Activated CD4-positive, alpha-beta T cell treated with anti-CD3 and anti-CD28 coated beads, Interleukin-2, amount 50 U/mL, for 48 hours (primary cell): ENCODE results near the gene ARID3B.

Experiments
- DNase-seq, 2 experiments: peaks; one replicate each; pipeline ENCODE4 v3.0.0-alpha.2; 2020

The ARID3B gene

GRCh38 chr15:74609938-74610301 lies 68.9 kb downstream of the ARID3B start:
- DNase-seq: no peak

GRCh38 chr15:74610302-74610951 lies 69.4 kb downstream of the ARID3B start:
- no peak for DNase-seq

GRCh38 chr15:74611341-74611740 lies 70.3 kb downstream of the ARID3B start:
- no peak for DNase-seq

- no peak for DNase-seq
These were observed 70.8 kb downstream of the ARID3B start for GRCh38 chr15:74611834-74612233.

GRCh38 chr15:74612677-74613076 lies 71.7 kb downstream of the ARID3B start:
- no peak for DNase-seq

- DNase-seq: no peak
These were observed 72.3 kb downstream of the ARID3B start for GRCh38 chr15:74613089-74613952.

- no peak for DNase-seq
These were observed 73.1 kb downstream of the ARID3B start for GRCh38 chr15:74613953-74614743.

- peak; percentile 85 to 88 for DNase-seq
These were observed 73.9 kb downstream of the ARID3B start for GRCh38 chr15:74614744-74615507.

- DNase-seq: peak; percentile 96
These were observed 74.7 kb downstream of the ARID3B start, which contains the start of gene CLK3 for GRCh38 chr15:74615508-74616365. Gene CLK3 (plus strand): TSS chr15:74615836. CDS start chr15:74619197, 3,361 bp downstream.

GRCh38 chr15:74616366-74616939 lies 75.4 kb downstream of the ARID3B start:
- peak; percentile 68 to 76 for DNase-seq

GRCh38 chr15:74616996-74617395 lies 76.0 kb downstream of the ARID3B start:
- no peak for DNase-seq

GRCh38 chr15:74618841-74619596 lies 78.0 kb downstream of the ARID3B start:
- no peak for DNase-seq

- no peak for DNase-seq
These were observed 79.1 kb downstream of the ARID3B start for GRCh38 chr15:74619916-74620635.

GRCh38 chr15:74620636-74621545 lies 79.9 kb downstream of the ARID3B start:
- peak; percentile 76 to 84 for DNase-seq

GRCh38 chr15:74621546-74621920 lies 80.5 kb downstream of the ARID3B start:
- no peak for DNase-seq

- no peak for DNase-seq
These were observed 80.9 kb downstream of the ARID3B start for GRCh38 chr15:74621936-74622335.

GRCh38 chr15:74622758-74623157 lies 81.7 kb downstream of the ARID3B start:
- DNase-seq: no peak

GRCh38 chr15:74624020-74624602 lies 83.1 kb downstream of the ARID3B start:
- DNase-seq: no peak
